PC-9 (cell line): Measurements from ENCODE around the gene EXOC4.

Source experiments
- EZH2 ChIP-seq: fragments of 200-600 bp; sonication (generic); IDR thresholded peaks from 2 replicates; pipeline ENCODE4 v1.8.0; 2017; ENCODE audit warnings: antibody characterized with exemption, low read depth
- TF ChIP-seq, protein P1 (sequence below): fragments of 200-600 bp; sonication (generic); conservative IDR thresholded peaks from 2 replicates; pipeline ENCODE4 v1.6.1; 2017; ENCODE audit warnings: mixed run types, antibody characterized with exemption, mild to moderate bottlenecking, moderate library complexity

DNA sequence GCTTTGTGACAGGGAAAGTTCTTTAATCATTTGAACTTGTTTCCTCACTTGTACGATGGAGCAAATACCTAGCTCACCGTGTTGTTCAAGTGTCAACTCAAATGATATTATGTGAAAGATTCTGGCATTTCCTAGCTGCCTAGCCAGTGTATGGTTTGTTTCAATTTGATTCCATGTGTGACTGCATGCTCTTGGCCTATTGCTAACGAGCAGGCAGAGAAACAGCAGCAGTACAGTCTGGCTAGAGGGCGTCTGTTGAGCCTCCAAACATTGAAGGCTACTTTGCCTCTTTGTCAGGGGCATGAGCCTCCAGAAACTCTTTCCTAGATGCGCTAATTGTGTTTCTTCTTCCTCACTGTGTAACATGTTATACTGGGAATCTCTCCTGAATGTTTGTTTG lies 417.4 kb downstream of the EXOC4 start:
- TF ChIP-seq, protein P1, sequence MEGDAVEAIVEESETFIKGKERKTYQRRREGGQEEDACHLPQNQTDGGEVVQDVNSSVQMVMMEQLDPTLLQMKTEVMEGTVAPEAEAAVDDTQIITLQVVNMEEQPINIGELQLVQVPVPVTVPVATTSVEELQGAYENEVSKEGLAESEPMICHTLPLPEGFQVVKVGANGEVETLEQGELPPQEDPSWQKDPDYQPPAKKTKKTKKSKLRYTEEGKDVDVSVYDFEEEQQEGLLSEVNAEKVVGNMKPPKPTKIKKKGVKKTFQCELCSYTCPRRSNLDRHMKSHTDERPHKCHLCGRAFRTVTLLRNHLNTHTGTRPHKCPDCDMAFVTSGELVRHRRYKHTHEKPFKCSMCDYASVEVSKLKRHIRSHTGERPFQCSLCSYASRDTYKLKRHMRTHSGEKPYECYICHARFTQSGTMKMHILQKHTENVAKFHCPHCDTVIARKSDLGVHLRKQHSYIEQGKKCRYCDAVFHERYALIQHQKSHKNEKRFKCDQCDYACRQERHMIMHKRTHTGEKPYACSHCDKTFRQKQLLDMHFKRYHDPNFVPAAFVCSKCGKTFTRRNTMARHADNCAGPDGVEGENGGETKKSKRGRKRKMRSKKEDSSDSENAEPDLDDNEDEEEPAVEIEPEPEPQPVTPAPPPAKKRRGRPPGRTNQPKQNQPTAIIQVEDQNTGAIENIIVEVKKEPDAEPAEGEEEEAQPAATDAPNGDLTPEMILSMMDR, result no peak
- no peak for TF ChIP-seq EZH2
